ENCODE measurements around the gene POU3F2.
A peak's percentile ranks its signal among the peaks of the same experiment; 100 is the strongest.

Gene POU3F2

DNA sequence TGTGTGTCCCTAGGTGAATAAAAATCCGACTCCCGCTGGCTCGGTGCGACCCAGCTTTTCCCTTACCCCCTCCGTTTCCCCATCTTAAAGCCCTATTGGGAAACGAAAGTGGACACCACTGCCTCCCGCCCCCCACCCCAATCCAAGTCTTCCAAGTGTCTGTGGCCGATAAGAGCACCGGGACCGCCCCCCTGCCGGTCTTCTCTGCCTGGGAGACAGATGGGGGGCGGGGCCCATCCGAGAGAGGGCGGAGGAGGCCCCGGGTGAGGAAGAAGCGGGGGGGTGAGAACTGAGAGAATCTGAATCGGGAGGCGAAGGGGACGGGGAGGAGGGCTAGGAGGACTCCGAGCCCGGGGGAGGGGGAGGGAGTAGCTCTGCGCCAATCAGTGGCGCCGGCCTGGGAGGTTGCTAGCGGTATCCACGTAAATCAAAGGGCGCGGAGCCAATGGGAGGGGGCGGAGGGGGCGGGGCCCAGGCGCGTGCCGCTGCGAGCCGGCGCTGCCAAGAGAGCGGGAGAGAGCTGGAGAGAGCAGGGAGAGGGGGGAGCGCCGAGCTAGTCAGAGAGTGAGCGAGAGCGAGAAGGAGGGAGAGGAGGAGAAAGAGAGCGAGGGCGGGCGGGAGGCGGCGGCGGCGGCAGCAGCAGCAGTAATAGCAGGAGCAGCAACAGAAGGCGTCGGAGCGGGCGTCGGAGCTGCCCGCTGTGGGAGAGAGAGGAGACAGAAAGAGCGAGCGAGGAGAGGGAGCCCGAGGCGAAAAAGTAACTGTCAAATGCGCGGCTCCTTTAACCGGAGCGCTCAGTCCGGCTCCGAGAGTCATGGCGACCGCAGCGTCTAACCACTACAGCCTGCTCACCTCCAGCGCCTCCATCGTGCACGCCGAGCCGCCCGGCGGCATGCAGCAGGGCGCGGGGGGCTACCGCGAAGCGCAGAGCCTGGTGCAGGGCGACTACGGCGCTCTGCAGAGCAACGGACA lies at the start of gene POU3F2:
Gene POU3F2, plus strand, starts transcription at position 515 of the 972 bp plus-strand sequence. Its CDS starts 300 bp downstream, at position 815.
- peak; percentile 98 for DNase-seq

DNA sequence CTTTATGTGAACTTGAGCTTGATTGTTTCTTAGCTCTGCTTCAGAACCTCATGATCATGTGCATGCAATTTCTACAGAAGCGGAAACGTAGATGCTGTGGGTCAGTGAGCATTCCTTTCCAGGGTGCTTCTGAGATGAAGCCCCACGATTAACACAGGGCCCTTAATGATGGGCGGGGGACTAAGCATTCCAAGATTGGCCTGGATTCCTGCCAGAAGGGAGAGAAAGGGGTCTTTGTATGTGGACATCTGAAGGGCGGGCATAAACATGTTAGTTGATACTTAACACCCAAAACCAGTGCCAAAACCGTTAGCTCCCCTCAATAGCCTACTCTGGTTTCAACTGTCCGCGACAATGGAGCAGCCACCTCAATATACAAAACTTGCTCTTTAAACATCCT lies 46.9 kb upstream of the POU3F2 start:
- no peak for DNase-seq

DNA sequence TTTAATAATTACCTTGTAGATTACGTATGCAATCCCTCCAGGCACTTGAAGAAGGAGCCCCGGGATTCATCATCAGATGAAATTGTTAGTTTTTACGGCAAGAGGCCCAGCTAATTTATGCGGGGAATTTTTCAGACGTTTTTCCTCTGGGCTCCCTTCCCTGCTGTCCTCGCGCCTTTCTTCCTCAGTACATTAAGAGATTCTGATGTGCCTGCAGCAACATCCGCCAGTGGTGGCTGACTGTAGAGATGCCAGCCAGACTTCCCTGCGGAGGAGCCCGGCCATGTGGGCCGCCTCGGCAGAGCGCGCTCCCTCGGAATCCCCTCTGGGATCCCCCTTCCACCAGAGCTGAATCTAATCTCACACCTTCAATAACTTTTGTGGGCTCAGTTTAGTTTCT lies 46.4 kb upstream of the POU3F2 start:
- DNase-seq = no peak

DNA sequence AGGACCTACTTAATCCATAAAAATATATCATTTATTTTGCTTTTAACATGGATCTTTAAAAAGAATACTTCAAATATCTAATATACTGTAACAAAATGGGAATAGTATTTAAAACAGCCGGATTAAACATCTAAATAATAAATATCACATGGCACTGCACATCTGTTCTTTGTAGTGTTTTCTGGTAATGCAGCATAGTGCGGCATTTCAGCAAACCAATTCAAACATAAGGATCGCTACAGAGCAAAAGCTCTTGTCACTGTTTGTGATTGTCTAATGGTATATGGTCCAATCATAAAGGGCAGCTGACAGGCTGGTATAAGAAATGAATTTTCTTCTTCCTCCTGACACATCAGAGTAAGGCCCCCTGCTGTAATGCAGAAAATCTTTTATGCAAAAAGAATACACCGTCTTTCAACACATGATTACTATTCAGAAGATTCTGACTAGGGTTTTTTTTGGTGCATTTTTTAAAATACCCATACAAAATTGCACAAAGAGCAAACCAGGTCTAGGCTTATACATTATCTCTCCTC lies 40.0 kb upstream of the POU3F2 start:
- DNase-seq = no peak

DNA sequence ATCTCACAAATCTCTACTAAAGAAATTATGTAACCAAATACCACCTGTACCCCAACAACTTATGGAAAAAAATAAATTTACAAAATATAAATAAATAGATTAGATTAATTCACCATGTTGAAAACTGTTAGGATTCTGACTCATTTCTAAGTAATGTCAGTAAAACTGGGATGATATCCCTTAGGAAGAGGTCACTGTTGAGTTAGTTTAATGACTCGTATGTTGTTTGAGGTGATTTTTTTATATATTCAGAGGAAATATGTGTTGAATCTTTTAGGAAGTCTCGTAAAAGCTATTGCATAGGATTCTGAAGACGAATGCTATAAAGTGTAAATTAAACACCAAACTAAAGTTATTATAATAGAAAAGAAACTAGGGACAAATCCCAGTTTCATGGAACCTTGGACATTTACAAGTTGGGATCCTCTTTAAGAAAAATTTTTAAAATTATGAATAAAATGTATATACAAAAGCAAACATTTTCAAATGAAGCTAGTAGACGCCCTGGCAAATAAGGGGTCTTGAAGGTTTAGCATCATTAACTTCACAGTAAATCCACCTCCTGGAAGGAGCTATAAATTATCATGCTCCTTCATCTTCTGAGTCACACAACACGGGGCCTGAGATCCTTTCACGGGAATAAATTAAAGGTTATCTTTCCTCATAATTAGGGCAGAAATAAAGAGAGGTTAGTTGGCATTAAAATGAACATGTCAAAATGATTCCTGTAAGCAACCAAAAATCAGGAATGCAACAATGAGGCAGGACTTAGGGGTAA lies 37.0 kb upstream of the POU3F2 start:
- no peak for DNase-seq

DNA sequence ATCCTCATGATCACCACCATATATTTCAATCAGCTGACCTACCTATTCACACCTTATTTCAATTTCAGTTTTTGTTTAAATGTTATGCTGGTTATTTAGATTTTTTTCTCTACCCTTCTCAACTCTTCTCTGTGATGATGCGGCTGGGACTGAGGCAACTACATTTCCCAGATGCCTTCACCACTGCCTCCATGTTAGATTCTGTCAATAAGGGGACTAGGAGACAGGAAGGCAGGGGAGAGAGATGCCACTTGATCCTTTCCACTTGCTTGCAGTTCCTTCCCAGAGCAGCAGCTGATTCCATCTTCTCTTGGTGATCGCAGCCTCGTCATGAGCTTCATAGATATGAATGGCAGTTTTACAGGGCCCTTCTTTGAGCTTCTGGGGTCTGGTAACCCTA lies 33.5 kb upstream of the POU3F2 start:
- no peak for DNase-seq

DNA sequence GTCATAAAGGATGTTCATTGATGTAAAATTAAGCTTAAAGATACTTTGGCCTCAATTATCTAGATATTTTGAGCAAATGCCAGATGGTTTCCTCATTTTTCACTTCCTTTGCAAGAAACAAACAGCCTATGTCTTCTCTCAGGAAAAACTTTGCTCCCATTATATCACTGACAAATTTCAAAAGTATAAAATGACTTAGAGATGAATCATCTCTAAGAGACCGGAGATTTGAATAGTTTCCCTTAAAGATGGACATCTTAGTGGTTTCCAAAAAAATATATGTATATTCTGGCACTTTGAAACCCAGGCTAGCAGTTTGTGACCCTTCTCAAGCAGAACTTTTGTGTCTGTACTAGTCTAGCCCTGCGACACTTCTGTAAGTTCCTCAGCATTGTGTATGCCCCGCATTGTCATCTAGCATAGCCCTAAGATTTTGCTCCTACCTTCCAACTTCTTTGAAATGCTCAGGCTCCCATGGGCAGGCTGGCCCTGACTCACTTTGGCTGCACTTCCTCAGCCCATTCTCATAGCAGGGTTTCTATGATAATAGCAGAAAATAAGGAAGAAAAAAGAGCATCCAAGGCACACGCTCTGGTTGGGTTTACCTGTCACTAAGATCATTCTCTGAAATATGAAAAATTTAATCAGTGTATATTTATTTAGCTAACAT lies 25.7 kb upstream of the POU3F2 start:
- no peak for DNase-seq

DNA sequence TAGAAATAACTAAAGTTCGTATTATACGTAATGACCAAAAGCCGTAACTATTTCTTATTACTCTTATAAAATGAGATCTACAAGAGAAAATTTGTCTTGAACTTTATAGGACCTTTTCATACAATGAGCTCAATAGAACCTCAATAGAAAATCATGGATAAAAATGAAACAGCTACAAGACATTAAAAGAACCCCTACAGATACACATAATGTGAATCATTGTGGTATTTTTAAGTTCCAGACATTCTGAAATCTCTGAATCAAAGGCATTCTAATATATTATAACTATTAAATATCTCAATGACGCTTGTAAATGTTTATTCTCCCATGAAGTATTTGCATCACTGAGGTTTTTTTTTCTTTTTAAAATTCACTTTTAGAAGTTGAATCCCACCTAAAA lies 22.2 kb upstream of the POU3F2 start:
- no peak for DNase-seq

DNA sequence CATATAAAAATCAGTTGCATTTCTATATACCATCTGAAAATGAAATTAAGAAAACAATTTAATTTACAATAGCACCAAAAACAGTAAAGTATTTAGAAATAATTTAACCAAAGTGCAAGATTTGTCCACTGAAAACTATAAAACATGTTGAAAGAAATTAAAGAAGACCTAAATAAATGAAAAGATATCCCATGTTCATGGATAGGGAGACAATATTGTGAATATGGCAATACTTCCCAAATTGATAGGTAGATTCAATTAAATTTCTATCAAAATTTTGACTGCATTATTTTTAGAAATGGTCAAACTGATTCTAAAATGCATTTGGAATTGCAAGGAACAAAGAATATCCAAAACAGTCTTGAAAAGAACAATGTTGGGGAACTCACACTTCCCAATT lies 17.6 kb upstream of the POU3F2 start:
- DNase-seq = no peak

DNA sequence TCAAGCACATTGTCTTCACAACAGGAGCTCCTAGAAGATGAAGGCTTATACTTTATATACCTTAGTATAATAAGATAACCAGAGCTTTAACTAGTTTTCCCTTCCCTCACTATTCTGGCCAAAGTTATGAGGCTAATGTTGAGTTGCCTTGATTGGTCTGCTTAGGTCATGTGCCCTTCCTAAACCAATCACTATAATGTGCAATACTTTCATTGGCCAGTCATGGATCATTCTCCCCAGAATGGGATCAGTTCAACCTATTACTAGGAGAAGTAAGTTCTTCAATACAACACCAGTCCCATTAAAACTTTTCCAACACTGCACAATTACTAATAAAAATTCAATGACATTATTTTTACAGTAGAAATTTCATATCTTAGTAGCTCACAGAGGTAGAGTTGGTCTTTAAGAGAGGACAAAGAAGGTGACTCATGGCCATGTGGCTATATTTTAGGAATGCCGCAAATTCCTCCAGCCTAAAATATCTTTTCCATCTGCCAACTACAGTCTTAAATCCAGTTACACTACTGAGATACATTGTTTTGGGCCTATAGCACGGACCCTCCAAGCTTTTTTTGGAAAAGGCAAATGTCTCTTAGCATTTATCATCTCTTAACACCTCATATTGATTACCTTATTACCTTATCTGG lies 12.5 kb upstream of the POU3F2 start:
- DNase-seq = no peak

DNA sequence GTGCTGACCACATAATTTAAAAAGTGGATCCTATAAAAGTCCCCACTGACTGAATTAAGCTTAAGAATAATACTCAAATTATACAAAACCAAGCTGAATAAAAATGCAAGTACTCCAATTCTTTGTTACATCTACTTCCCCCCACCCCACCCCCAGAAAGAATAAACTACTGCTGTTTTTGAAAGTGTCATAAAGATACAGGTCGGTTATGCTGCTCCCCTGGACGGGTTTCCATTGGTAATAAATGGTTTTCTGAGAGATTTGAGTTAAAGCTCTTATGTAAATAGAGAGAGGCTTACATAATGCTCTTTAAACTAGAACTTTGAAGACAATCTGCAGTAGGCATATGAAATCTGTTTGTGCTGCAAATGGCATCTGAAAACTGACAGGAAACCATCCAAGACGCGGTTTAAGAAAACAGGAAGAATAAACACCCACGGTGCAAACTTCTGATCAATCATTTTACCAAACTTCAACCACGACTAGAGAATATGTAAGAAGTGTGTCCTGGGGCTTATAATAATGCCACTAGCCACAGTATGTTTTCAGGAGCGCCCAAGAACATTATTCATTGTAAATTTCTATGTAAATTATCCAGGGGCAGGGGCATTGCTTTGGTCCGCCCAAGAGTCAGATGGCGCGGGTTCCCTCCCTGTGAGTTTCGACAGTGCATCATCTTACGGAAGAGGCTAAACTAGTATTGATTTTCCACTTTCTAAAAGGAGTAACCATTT lies 10.8 kb upstream of the POU3F2 start:
- DNase-seq = peak; percentile 35

DNA sequence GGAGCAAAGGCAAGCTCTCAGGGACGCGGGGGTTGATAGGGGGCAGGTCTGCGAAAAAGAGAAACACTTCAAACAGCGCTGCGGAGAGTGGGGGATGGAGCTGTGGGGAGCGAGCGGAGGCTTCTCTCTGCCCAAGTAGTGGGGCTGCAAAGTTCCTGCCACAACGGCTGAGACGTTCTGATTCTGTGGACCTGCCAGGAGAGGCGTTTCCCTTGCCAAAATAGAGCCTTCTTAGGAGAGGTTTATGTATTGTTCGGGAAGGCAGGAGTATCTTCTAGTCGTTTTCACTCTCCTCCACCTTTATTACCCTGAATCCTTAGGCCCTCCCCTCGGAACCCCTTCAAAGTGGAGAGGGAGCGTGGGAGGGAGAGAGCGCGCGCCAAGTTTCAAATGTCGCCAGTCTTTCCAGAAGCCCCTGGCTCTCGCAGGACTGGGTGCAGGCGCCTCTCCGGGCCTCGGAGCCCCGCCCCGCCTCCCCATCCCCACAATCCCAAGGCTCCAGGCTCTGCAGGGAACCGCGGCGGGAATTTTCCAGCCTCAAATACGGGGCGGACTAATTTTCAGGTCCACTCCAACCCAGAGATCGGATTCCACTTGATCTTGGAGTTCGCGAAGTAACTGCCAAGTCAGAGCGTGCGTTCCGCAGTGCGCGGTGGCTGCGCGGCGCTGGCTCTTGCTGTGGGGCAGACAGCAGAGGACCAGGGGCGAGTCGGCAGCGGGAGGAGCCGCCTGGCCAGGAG lies 10.0 kb upstream of the POU3F2 start:
- peak; percentile 44 for DNase-seq

DNA sequence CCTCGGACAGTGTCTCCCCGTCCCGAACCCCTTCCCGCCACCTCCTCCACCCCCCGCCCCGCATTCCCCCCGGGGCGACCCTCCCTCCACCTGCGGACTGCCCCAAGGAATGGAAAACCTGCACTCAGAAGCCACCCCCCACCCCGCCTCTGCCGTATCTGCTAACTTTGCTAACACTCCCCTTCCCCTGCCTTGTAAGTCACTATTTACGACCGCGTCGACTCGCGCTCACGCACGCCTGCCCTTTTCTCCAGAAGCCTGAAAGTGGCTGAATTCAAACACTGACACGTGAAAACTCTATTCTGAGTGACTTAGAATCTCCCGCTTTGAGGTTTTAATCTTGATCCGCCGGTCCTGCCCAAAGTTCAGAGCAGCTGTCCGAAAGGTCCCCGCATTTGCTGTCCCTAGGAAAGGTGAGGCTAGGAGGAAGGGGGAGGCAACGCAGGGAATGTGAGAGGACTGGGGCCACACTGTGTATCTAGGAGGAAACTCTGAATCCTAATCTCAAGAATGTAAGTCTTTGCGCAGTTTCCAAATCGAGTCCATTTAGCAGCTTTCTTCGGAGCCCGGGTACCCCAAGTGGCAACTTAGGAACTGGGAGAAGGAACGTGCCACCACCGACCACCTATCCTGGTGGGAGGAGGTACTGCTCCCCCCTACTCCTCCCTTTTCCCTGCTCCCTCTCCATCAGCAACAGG lies 9.3 kb upstream of the POU3F2 start:
- DNase-seq = peak; percentile 29

DNA sequence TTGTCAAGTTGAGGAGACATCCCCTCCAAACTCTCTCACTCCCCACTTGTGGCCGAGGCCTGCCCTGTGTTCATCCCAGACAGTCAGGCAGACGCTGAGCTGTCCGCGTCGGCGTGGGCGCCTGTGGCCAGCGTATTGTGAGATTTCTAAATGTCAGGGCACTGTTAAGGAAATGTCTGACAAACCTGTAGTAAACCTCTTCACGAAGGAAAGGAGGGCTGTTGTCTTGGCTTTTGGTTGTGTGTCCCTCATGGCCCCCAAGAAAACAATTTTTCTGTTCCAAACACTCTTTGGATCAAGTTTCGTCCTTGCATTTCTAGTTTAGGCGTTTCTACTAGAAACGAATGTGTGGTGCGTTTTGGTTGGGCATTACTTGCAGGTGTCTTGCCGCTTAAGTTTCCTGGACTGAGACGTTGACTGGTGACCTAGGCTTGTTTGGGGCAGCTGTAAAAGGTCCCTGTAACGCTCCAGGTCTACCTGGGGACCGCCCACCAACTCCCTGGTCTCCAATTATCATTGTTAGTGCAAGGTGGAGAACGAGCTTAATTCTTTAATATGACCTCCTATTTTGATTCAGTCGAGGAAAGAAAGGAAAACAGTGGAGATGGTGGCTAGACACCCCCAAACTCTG lies 8.7 kb upstream of the POU3F2 start:
- no peak for DNase-seq

DNA sequence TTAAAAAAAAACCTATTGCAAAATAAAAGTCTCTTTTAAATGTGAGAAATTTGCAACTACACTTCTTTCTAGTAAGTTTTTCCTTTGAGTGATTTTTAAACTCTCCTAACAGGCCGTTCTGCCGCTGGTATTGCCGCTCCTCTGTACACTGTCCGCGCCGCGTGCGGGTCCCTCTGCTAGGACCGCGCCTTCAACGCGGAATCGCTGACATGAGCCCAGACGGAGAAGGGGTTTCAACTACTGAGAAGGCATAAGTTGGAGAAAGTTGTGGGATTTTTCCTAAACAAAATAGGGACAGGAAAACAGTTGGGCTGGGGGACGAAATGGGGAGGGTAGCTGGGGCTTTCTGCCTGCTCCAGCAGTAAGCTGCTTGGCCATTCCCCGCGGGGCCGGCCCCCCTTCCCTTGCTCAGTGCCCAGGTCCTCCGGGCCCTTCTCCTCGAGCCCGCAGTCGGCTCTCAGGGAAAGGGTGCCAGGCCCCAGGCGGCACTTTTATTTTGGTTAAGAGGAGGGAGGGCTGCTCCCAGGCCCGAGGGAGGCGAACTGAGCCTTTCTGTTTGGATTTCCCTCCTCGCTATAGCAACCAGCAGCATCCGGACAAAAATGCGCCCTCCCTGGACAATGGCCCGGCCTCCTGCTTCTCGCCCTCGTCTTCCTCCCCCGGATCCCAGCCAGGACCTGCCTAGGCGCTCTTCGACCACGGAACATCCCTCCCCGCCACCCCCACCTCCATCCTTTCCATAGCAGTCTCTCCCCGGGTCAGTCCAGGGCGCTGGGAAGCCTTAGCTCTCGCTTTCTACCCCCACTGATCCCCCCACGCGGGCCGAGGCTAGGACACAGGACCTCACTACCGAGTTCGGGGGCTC lies 6.8 kb upstream of the POU3F2 start:
- DNase-seq = peak; percentile 28

DNA sequence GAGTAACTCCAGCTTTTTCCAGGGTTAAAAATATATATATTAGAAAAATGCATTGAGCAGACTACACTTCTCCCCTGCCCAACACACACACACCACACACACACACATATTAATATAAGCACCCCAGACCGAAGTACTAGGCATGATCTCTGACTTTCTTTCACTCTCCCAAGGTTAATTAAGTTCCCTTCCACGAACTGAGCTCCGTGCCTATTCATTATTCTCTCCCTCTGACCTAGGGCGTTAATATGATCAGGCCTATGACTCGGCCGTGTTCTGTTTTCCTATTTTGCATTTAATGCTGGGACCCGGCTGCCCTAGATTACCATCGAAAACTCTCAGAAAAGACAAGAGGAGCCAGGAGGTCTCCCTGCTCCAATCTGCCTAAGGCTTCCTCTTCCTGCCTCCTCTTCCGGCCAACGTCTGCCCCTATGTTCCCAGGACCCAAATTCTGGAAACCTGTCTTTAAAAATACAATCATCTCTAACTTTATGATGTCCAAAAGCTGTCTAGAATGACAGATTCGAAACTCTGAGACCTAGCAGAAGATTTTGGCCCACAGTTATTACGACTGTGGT lies 6.1 kb upstream of the POU3F2 start:
- peak; percentile 21 for DNase-seq

DNA sequence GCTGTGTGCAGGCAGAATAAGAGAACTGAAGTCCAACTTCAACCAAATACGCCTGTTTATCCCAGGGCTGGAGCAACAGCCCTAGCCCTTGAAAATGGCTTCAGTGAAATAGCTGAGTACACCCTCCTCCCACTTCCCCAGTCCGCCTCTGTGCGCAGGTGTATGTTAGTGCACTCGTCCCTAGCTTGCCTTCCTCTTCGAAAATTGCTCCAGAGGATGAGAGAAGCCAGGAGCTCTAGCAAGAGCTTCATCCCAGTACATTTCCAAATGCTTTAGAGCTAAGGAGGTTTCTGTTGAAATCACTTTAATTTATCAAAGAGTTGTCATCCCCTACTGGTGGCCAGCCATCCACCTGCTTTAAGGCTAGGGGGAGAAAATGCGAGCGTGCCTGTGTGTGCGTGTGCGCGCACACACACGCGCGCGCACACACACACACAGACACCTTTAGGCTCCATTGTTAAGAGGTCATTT lies 5.4 kb upstream of the POU3F2 start:
- DNase-seq = peak; percentile 41

DNA sequence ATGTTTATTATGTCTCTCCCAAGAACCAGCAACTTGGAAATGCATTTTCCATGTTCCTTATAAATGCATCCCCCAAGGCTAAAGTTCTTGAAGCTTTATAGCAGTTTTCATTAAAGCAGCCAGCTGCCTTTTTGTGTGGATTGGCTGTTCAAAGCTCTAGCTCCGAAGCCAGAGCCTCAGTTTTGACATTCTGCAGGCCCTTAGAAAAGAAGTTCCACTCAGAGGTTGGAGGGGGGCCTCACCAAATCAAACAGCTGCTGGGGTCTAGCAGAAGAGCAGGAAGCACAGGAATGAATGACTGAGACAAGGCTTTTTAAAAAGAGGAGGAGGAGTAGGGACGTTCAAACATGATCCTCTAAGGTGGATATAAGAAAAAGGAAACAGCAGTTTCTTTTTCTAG lies 4.2 kb upstream of the POU3F2 start:
- no peak for DNase-seq
